Stimulated activated CD8-positive, alpha-beta memory T cell treated with anti-CD3 and anti-CD28 coated beads, Interleukin-12 subunit alpha, Interleukin-12 subunit beta, amount 100 ng/mL, for 24 hours (primary cell): ENCODE results near the gene PGP.

Experiments used
- DNase-seq: peaks from one replicate; pipeline ENCODE4 v3.0.0-alpha.2; 2020; ENCODE audit errors: extremely low read depth

PGP gene

GRCh38 chr16:2183671-2184070, 31.0 kb downstream of the PGP start:
- DNase-seq: no peak

DNA sequence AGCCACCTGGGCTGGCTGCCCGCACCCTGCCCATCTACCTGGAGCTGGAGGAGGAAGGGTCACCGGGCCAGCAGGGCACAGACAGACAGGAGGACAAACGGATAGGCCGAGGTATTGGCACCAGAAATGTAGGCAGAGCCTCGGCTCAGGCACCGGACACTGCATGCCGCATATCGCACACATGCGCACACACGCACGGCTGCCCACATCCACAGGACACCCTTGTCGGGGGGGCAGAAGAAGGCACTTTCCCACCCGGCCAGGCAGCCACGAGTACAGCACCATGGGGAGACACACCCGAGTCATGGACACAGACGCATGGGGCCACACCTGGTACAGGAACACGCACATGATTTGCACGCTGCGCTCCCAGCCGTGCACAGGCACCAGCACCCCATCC, 32.7 kb downstream of the PGP start:
- no peak for DNase-seq

- DNase-seq: no peak
These were observed 33.4 kb downstream of the PGP start for GRCh38 chr16:2180962-2181923.

- DNase-seq: no peak
These were observed 34.2 kb downstream of the PGP start for GRCh38 chr16:2180461-2180860.

DNA sequence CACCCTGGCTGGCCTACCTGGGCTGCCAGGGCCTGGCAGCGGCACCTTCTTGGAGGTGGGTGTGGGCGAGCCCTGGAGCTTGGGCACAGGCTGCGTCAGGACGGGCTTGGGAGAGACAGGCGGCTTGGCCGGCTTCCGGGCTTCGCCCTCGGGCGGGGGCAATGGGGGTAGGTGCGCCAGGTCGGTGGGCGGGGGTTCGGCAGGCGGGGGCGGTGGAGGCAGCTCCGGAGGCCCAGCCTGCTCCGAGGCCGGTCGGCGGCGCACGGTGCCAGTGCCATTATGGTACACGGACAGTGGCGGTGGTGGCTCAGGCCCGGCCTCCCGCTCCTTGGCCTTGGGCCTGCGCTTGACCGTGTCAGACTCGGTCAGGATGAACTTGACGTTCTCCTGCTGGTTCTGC, 35.1 kb downstream of the PGP start:
- DNase-seq: no peak

DNA sequence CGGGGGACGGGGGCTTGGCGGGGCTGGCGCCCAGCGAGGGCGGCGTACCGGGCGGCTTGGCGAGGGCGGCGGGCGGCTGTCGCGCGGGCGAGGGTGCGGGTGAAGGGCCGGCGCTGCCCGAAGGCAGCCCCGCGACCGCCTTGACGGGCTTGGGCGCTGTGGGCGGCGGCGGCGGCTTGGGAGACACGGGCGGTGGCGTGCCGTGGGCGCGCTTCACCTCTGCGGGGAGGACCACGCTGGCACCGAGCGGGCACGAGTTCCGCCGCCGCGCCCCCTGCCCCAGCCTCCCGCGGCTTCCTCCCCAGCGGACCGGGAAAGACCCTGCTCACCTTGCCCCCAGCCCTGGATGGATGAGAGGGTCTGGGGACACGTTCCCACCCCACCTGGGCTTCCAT, 35.5 kb downstream of the PGP start:
- DNase-seq: no peak

- DNase-seq: no peak
These were observed 36.1 kb downstream of the PGP start for GRCh38 chr16:2178321-2179106.

- DNase-seq: no peak
These were observed 37.1 kb downstream of the PGP start for GRCh38 chr16:2177561-2177960.

GRCh38 chr16:2177101-2177500, 37.5 kb downstream of the PGP start:
- DNase-seq: no peak

DNA sequence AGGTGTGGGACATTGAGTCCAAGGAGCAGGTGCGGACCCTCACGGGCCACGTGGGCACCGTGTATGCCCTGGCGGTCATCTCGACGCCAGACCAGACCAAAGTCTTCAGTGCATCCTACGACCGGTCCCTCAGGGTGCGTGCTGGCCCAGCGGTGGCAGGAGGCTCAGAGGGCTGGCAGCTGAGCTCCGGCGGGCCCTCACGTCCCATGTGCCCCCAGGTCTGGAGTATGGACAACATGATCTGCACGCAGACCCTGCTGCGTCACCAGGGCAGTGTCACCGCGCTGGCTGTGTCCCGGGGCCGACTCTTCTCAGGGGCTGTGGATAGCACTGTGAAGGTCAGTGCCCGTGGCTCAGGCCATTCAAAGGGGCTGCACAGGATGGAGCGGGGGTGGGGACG, 38.6 kb downstream of the PGP start:
- no peak for DNase-seq

- no peak for DNase-seq
These were observed 39.2 kb downstream of the PGP start for GRCh38 chr16:2175454-2175853.

- no peak for DNase-seq
These were observed 40.1 kb downstream of the PGP start for GRCh38 chr16:2174396-2175131.

- no peak for DNase-seq
These were observed 40.7 kb downstream of the PGP start for GRCh38 chr16:2173916-2174315.

GRCh38 chr16:2173366-2173765, 41.3 kb downstream of the PGP start:
- no peak for DNase-seq

DNA sequence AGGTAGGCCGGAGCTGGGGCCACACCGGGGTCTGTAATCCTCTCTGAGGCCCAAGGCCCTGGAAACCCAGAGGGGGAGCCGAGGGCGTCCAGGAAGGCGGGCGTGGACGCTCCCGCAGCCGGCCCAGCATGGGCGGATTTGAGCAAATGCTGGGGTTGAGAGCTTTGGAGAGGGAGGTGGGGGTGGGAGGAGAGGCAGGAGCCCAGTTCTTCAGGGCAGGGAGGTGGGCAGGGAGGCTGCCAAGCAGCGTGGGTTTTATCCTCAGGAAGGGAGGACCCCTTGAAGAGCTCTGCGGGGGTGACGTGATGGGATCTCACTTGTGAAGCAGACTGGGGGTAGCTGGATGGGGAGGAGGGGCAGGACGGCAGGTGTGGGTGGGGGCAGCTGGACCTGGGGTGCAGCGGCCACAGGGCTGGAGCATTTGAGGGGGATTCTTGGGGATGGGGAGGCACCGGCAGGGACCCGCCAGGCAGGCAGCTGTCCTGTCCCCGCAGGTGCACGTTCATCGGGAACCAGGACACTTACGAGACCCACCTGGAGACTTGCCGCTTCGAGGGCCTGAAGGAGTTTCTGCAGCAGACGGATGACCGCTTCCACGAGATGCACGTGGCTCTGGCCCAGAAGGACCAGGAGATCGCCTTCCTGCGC, 41.8 kb downstream of the PGP start:
- DNase-seq: no peak

DNA sequence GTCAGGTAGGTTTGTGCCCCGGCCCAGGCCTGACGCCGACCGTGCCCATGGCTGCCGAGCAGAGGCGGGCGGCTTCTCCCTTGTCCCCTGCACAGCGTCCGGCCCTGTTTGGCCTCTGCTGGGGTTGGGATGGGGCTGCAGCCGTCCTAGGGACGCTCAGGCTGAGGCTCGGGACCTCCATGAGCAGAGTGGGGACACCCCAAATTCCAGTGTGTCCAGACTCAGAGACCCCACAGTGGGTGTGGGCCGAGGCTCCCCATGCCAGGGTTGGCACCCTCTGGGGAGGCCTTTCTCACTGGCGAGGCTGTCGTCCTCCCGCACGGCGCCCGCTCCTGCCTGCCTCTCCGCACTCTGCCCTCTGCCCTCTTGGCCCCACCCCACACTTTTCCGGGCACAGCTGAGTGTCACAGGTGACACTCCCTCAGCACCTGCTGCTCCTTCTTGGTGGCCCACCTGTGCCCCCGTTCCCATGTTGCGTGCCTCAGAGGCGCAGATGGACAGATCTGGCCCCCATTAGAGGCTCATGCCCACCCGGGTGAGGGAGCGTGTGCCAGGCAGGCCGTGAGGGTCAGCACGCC, 43.0 kb downstream of the PGP start:
- DNase-seq: no peak

GRCh38 chr16:2170587-2171435, 43.8 kb downstream of the PGP start:
- DNase-seq: no peak

DNA sequence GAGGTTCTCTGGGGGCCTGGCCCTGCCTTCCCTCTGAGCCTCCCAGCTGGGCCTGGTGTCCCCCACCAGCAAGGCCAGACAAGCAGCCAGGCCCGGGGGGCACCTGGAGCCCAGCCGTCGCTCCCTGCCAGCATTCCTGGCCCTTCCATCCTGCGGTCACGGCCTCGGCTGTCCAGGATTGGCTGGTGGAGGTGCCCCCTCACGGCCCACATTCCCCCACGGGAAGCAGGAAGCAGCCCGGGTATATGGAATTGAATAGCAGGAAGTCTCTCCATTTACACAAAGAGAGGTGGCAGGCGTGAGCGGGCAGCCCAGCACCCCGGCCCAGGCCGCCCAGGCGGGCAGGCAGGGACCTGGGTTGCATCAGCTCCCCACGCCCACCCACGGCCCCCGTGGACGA, 44.6 kb downstream of the PGP start:
- DNase-seq: no peak

DNA sequence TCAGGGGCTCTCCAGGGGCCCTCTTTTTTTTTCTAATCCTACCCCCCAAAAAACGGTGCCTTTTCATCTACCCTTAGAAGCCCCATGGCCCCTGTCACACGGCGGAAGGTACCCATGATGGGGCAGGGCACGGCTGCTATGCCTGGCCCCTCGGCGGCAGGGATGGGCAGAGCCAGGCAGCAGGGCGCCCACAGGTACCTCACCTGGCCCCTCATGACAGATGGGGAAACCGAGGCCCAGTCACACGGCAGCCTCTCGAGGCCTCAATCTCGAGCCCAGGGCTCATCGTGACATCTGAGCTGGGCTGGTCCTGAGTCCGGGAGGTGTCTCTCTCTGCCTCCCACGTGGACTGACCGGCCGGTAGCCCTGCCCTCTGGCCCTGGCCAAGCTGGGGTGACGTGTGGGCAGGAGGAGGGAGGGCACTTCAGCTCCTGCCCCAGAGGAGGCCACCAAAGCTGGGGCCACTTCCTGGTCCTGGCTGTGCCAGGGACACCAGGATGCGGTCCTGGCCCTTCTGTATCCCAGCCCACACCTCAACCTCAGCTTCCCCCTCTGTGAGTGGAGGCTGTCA, 47.5 kb downstream of the PGP start:
- no peak for DNase-seq
